ENCODE data around the gene LAMA5.

DNA sequence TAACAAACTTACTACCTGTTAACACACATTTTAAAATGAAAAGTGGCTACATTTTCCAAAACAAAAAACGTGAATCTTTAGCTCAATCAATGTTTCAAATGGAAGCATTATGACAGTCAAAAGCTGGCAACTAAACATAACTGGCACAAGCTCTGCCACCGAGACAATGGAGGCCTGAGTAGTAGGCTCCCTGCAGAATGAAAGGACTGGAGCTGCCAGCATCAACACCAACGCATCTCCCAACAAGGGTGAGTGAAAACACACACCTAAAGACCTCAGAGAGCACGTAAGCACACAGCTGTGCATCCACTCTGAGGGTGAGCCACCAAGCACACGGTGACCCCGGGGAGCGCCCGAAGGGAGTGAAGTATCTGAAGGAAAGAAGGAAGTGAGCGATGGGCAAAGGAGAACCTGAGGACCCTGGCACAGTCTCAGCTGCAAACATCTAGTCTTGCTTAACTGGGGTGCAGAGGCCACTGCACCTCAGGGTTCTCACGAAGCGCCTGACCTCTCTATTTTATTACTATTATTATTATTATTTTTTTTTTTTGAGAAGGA lies 65.9 kb downstream of the LAMA5 start:
- TF ChIP-seq, protein P1, sequence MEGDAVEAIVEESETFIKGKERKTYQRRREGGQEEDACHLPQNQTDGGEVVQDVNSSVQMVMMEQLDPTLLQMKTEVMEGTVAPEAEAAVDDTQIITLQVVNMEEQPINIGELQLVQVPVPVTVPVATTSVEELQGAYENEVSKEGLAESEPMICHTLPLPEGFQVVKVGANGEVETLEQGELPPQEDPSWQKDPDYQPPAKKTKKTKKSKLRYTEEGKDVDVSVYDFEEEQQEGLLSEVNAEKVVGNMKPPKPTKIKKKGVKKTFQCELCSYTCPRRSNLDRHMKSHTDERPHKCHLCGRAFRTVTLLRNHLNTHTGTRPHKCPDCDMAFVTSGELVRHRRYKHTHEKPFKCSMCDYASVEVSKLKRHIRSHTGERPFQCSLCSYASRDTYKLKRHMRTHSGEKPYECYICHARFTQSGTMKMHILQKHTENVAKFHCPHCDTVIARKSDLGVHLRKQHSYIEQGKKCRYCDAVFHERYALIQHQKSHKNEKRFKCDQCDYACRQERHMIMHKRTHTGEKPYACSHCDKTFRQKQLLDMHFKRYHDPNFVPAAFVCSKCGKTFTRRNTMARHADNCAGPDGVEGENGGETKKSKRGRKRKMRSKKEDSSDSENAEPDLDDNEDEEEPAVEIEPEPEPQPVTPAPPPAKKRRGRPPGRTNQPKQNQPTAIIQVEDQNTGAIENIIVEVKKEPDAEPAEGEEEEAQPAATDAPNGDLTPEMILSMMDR (IDR thresholded peaks at IDR 0.05): no peak
- TF ChIP-seq POLR2A (IDR thresholded peaks at IDR 0.05): no peak

Measured in right lobe of liver (tissue), 4 donors.